ENCODE data around the gene STARD10. TPM values are rescaled to one million over a fixed set of nuclear protein-coding genes. Genes with fewer than 3 reads are reported as not detected.
A peak's percentile ranks its signal among the peaks of the same experiment; 100 is the strongest.

The STARD10 gene
- total and polyA plus RNA-seq, 9 of the 15 experiments (the other 6 are each of a cell fraction or from before 2014, with no cell fraction given), result 0.15 to 52.9 (median 32.3) TPM

DNA sequence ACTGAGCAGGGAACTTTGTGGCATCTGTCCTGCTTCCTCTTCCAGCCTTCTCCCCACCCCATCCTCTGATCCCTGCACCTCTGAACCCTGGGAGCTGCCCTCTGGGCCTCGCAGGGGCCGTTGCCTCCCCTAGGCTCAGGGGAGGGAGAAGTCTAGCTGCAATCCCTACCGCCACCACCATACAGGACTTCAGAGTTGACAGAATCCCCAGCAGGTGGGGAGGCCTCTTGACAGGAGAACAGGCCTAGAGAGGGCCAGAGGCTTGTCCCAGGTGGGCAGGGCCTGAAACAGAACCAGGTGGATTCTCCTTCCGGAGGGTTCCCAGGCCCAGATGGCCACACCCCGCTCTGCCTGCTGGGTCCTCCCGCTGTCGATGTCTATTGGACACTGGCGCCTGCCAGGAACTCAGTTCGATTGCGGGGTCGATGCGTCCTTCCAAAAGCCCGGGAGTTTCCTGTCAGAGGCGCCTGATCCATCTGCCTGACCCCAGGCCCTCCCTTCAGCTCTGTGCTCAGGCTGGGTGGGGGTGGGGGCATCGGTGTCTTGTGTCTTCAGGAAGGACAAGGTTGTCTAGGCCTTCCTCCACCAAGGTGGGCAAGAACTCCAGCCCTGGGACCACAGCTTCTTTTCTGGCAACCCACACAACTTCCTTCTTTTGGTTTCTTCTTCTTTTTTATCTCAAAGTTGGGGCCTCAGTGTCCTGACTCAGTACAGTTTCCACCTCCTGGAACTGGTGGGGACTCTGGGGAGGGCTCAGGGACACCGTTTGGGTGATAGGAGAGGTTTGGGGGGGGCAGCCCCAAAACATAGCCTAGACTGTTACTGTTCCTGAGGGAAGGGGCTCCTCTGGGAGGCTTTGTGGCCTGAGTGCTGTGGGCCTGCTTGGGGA, 6.4 kb downstream of the STARD10 start (continued):
- TF ChIP-seq, protein P1, sequence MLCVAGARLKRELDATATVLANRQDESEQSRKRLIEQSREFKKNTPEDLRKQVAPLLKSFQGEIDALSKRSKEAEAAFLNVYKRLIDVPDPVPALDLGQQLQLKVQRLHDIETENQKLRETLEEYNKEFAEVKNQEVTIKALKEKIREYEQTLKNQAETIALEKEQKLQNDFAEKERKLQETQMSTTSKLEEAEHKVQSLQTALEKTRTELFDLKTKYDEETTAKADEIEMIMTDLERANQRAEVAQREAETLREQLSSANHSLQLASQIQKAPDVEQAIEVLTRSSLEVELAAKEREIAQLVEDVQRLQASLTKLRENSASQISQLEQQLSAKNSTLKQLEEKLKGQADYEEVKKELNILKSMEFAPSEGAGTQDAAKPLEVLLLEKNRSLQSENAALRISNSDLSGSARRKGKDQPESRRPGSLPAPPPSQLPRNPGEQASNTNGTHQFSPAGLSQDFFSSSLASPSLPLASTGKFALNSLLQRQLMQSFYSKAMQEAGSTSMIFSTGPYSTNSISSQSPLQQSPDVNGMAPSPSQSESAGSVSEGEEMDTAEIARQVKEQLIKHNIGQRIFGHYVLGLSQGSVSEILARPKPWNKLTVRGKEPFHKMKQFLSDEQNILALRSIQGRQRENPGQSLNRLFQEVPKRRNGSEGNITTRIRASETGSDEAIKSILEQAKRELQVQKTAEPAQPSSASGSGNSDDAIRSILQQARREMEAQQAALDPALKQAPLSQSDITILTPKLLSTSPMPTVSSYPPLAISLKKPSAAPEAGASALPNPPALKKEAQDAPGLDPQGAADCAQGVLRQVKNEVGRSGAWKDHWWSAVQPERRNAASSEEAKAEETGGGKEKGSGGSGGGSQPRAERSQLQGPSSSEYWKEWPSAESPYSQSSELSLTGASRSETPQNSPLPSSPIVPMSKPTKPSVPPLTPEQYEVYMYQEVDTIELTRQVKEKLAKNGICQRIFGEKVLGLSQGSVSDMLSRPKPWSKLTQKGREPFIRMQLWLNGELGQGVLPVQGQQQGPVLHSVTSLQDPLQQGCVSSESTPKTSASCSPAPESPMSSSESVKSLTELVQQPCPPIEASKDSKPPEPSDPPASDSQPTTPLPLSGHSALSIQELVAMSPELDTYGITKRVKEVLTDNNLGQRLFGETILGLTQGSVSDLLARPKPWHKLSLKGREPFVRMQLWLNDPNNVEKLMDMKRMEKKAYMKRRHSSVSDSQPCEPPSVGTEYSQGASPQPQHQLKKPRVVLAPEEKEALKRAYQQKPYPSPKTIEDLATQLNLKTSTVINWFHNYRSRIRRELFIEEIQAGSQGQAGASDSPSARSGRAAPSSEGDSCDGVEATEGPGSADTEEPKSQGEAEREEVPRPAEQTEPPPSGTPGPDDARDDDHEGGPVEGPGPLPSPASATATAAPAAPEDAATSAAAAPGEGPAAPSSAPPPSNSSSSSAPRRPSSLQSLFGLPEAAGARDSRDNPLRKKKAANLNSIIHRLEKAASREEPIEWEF (CRISPR knock-in tag; IDR thresholded peaks at IDR 0.05), result peak; percentile 72; the same call in 1 of the 2 replicates
- TF ChIP-seq, protein P2, sequence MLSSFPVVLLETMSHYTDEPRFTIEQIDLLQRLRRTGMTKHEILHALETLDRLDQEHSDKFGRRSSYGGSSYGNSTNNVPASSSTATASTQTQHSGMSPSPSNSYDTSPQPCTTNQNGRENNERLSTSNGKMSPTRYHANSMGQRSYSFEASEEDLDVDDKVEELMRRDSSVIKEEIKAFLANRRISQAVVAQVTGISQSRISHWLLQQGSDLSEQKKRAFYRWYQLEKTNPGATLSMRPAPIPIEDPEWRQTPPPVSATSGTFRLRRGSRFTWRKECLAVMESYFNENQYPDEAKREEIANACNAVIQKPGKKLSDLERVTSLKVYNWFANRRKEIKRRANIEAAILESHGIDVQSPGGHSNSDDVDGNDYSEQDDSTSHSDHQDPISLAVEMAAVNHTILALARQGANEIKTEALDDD (IDR thresholded peaks at IDR 0.05), result no peak
- no peak for TF ChIP-seq PTRF (tag; IDR thresholded peaks at IDR 0.05)
- peak; percentile 94 for TF ChIP-seq ZFX (CRISPR knock-in tag; IDR thresholded peaks at IDR 0.05)
- TF ChIP-seq, protein P3, sequence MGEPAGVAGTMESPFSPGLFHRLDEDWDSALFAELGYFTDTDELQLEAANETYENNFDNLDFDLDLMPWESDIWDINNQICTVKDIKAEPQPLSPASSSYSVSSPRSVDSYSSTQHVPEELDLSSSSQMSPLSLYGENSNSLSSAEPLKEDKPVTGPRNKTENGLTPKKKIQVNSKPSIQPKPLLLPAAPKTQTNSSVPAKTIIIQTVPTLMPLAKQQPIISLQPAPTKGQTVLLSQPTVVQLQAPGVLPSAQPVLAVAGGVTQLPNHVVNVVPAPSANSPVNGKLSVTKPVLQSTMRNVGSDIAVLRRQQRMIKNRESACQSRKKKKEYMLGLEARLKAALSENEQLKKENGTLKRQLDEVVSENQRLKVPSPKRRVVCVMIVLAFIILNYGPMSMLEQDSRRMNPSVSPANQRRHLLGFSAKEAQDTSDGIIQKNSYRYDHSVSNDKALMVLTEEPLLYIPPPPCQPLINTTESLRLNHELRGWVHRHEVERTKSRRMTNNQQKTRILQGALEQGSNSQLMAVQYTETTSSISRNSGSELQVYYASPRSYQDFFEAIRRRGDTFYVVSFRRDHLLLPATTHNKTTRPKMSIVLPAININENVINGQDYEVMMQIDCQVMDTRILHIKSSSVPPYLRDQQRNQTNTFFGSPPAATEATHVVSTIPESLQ (CRISPR knock-in tag; IDR thresholded peaks at IDR 0.05), result no peak
- no peak for TF ChIP-seq TRIM28 (IDR thresholded peaks at IDR 0.05)
- peak; percentile 49 for TF ChIP-seq ETV1 (tag; conservative IDR thresholded peaks at IDR 0.05; ENCODE audit: low read depth)
- TF ChIP-seq DDX20 (tag; IDR thresholded peaks at IDR 0.05; ENCODE audit: low read depth), result no peak
- TF ChIP-seq, protein P4, sequence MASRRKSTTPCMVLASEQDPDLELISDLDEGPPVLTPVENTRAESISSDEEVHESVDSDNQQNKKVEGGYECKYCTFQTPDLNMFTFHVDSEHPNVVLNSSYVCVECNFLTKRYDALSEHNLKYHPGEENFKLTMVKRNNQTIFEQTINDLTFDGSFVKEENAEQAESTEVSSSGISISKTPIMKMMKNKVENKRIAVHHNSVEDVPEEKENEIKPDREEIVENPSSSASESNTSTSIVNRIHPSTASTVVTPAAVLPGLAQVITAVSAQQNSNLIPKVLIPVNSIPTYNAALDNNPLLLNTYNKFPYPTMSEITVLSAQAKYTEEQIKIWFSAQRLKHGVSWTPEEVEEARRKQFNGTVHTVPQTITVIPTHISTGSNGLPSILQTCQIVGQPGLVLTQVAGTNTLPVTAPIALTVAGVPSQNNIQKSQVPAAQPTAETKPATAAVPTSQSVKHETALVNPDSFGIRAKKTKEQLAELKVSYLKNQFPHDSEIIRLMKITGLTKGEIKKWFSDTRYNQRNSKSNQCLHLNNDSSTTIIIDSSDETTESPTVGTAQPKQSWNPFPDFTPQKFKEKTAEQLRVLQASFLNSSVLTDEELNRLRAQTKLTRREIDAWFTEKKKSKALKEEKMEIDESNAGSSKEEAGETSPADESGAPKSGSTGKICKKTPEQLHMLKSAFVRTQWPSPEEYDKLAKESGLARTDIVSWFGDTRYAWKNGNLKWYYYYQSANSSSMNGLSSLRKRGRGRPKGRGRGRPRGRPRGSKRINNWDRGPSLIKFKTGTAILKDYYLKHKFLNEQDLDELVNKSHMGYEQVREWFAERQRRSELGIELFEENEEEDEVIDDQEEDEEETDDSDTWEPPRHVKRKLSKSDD (conservative IDR thresholded peaks at IDR 0.05; ENCODE audit: low read length), result no peak
- no peak for TF ChIP-seq C11orf30 (IDR thresholded peaks at IDR 0.05; ENCODE audit: low read depth)
- no peak for TF ChIP-seq LEF1 (IDR thresholded peaks at IDR 0.05)
- TF ChIP-seq HDAC1 (IDR thresholded peaks at IDR 0.05), result no peak
- TF ChIP-seq, protein P5, sequence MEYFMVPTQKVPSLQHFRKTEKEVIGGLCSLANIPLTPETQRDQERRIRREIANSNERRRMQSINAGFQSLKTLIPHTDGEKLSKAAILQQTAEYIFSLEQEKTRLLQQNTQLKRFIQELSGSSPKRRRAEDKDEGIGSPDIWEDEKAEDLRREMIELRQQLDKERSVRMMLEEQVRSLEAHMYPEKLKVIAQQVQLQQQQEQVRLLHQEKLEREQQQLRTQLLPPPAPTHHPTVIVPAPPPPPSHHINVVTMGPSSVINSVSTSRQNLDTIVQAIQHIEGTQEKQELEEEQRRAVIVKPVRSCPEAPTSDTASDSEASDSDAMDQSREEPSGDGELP (CRISPR knock-in tag; IDR thresholded peaks at IDR 0.05; ENCODE audit: borderline replicate concordance), result peak; percentile 78; the same call in 1 of the 2 replicates
- no peak for TF ChIP-seq PRMT5 (CRISPR knock-in tag; IDR thresholded peaks at IDR 0.05)
- no peak for TF ChIP-seq COPS2 (conservative IDR thresholded peaks at IDR 0.05)

Measured in K562 (cell line).